IMR-90 (cell line): ENCODE measurements around the gene SYNPO2. TPM values are rescaled to one million over a fixed set of nuclear protein-coding genes. Genes with fewer than 3 reads are reported as not detected.

Experiments used
- CEBPB ChIP-seq: IDR thresholded peaks from 2 replicates; pipeline ENCODE4 v1.6.1; 2012; ENCODE audit warnings: low read depth, low read length, improper control_type of control experiment
- CHD1 ChIP-seq: IDR thresholded peaks from 2 replicates; pipeline ENCODE4 v1.6.1; 2012; ENCODE audit warnings: low read depth, low read length, improper control_type of control experiment
- FOS ChIP-seq: fragments of 150-350 bp; IDR thresholded peaks from 2 replicates; pipeline ENCODE4 v1.6.1; 2016; ENCODE audit warnings: low read depth, low read length
- MAFK ChIP-seq: IDR thresholded peaks from 2 replicates; pipeline ENCODE4 v1.6.1; 2012; ENCODE audit warnings: low read depth, low read length, improper control_type of control experiment
- MXI1 ChIP-seq: IDR thresholded peaks from 2 replicates; pipeline ENCODE4 v1.6.1; 2012; ENCODE audit warnings: low read depth, mild to moderate bottlenecking, low read length, moderate library complexity, borderline replicate concordance
- POLR2A ChIP-seq: IDR thresholded peaks from 2 replicates; pipeline ENCODE4 v1.6.1; 2012; ENCODE audit warnings: mild to moderate bottlenecking, low read depth, low read length
- polyA plus RNA-seq, 3 experiments: library from polyadenylated mRNA; depleted of rRNA; stranded (reverse); fragments of >200 nt; gene quantifications; 2 replicates each; pipeline ENCODE4 v1.2.3, GENCODE V29; 2012; ENCODE audit warnings: low replicate concordance in 1 of 3
- total RNA-seq: library from RNA; depleted of rRNA; stranded (reverse); fragments of >200 nt; gene quantifications from 2 replicates; pipeline ENCODE4 v1.2.3, GENCODE V29; 2012
- TF ChIP-seq, protein P1 (sequence below): fragments of 150-350 bp; IDR thresholded peaks from 2 replicates; pipeline ENCODE4 v1.6.1; 2016; ENCODE audit warnings: low read depth, mild to moderate bottlenecking, low read length, moderate library complexity, borderline replicate concordance

Gene SYNPO2
- total and polyA plus RNA-seq, 2 of the 4 experiments (the other 2 are of a cell fraction): 0.99 to 1.8 TPM

DNA sequence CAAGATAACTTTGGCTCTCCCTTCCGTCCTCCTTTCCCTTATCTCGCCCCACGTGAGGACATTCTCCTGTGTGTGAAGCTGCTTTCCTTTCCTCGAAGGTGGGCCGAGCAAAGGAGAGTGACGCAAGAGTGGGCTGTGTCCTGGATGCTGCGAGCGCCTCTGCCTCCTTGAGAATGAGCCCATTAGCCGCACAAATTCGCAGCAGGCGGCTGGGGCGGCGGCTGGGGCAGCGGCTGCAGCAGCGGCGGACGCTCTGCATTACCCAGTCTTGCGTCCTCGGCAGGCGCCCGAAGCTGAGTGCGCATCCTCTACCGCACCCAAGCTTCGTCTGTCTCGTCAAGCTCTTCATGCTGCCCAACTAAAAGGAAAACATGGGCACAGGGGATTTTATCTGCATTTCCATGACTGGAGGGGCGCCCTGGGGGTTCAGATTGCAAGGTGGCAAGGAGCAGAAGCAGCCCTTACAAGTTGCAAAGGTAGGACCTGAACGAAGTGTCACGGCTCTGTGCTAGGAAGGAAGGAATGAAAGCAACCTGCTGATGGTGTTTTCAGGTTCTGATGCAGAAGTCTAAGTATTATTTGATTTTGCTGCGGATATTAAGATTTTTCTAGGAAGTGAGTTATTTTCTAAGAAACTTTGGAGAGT lies at the start of gene SYNPO2 (continued):
- TF ChIP-seq CEBPB (peak; percentile 98), CHD1 (no peak), MAFK (no peak), FOS (no peak), POLR2A (peak; percentile 52; the same call in 1 of the 2 replicates), MXI1 (peak; percentile 14; the same call in 1 of the 2 replicates)
- TF ChIP-seq, protein P1, sequence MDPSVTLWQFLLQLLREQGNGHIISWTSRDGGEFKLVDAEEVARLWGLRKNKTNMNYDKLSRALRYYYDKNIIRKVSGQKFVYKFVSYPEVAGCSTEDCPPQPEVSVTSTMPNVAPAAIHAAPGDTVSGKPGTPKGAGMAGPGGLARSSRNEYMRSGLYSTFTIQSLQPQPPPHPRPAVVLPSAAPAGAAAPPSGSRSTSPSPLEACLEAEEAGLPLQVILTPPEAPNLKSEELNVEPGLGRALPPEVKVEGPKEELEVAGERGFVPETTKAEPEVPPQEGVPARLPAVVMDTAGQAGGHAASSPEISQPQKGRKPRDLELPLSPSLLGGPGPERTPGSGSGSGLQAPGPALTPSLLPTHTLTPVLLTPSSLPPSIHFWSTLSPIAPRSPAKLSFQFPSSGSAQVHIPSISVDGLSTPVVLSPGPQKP: no peak
